Ovary (tissue), 3 donors: ENCODE measurements around the gene LRMDA.

Experiments
- CTCF ChIP-seq, 3 donors: fragments of 450-650 bp in 2 of 3; fragments of 200-600 bp in 1 of 3; IDR thresholded peaks; one replicate each; pipeline versions ENCODE4 v1.5.1 to v1.8.0; 2016 to 2022; ENCODE audit warnings: antibody characterized with exemption in 3 of 3, mild to moderate bottlenecking in 1 of 3
- EP300 ChIP-seq: sonication (generic); formaldehyde crosslinking; IDR thresholded peaks from one replicate; pipeline ENCODE4 v1.6.1; 2017; ENCODE audit warnings: antibody characterized with exemption
- POLR2A ChIP-seq: fragments of 450-650 bp; IDR thresholded peaks from one replicate; pipeline ENCODE4 v1.6.1; 2017; ENCODE audit warnings: antibody characterized with exemption, mild to moderate bottlenecking, moderate library complexity
- donor health status: DM: no; HTN: no; CAD: no.

- no peak for TF ChIP-seq CTCF (IDR thresholded peaks at IDR 0.05)
- no peak for TF ChIP-seq POLR2A
- no peak for TF ChIP-seq EP300
Observed at GRCh38 chr10:76017733-76018433, 586.5 kb downstream of the LRMDA start.
